Right renal cortex interstitium (tissue), 3 donors: Measurements from ENCODE around the gene PLCB1. TPM values are rescaled to one million over a fixed set of nuclear protein-coding genes. Genes with fewer than 3 reads are reported as not detected.

Experiments
- DNase-seq, 3 donors: peaks; one replicate each; pipeline ENCODE4 v3.0.0-alpha.2; 2013; ENCODE audit warnings: low read depth in 3 of 3, low spot score in 2 of 3
- polyA plus RNA-seq, 3 donors: library from polyadenylated mRNA; unstranded; fragments of 120-200 nt; gene quantifications; one replicate each; pipeline ENCODE4 v1.2.1, GENCODE V29; 2013; ENCODE audit not compliant: insufficient read length in 3 of 3

PLCB1 gene
- polyA plus RNA-seq, 3 donors: 42.8 to 54.2 (median 51.5) TPM

- no peak for DNase-seq
Measured at GRCh38 chr20:8128291-8129060, 3.6 kb upstream of the PLCB1 start.

GRCh38 chr20:8129211-8129976 lies 2.7 kb upstream of the PLCB1 start:
- DNase-seq: no peak

GRCh38 chr20:8130840-8131526 lies 1.1 kb upstream of the PLCB1 start:
- no peak for DNase-seq

- DNase-seq: peak in 1 of 3 donors; percentile 16
Measured at GRCh38 chr20:8132484-8133309, 631 bp downstream of the PLCB1 start.

- DNase-seq: no peak
Measured at GRCh38 chr20:8133310-8133768, 1.3 kb downstream of the PLCB1 start.

- no peak for DNase-seq
Measured at GRCh38 chr20:8133851-8134451, 1.9 kb downstream of the PLCB1 start.

GRCh38 chr20:8139899-8140298 lies 7.8 kb downstream of the PLCB1 start:
- no peak for DNase-seq

GRCh38 chr20:8143474-8143873 lies 11.4 kb downstream of the PLCB1 start:
- no peak for DNase-seq

GRCh38 chr20:8144282-8145245 lies 12.5 kb downstream of the PLCB1 start:
- DNase-seq: no peak

GRCh38 chr20:8145246-8146168 lies 13.4 kb downstream of the PLCB1 start:
- DNase-seq: no peak

- no peak for DNase-seq
Measured at GRCh38 chr20:8147476-8147875, 15.4 kb downstream of the PLCB1 start.

- no peak for DNase-seq
Measured at GRCh38 chr20:8148501-8148900, 16.4 kb downstream of the PLCB1 start.

GRCh38 chr20:8150591-8150990 lies 18.5 kb downstream of the PLCB1 start:
- no peak for DNase-seq

- DNase-seq: no peak
Measured at GRCh38 chr20:8151372-8151771, 19.3 kb downstream of the PLCB1 start.

- DNase-seq: no peak
Measured at GRCh38 chr20:8152183-8152582, 20.1 kb downstream of the PLCB1 start.

- DNase-seq: no peak
Measured at GRCh38 chr20:8152847-8153246, 20.8 kb downstream of the PLCB1 start.

- DNase-seq: peak in 1 of 3 donors; percentile 29
Measured at GRCh38 chr20:8153281-8153908, 21.3 kb downstream of the PLCB1 start.
